GM04503 (cell line): Measurements from ENCODE around the gene SIDT1.

Experiments used
- DNase-seq: peaks from one replicate; pipeline ENCODE4 v3.0.0-alpha.2; 2012; ENCODE audit warnings: low read depth

SIDT1 gene

DNA sequence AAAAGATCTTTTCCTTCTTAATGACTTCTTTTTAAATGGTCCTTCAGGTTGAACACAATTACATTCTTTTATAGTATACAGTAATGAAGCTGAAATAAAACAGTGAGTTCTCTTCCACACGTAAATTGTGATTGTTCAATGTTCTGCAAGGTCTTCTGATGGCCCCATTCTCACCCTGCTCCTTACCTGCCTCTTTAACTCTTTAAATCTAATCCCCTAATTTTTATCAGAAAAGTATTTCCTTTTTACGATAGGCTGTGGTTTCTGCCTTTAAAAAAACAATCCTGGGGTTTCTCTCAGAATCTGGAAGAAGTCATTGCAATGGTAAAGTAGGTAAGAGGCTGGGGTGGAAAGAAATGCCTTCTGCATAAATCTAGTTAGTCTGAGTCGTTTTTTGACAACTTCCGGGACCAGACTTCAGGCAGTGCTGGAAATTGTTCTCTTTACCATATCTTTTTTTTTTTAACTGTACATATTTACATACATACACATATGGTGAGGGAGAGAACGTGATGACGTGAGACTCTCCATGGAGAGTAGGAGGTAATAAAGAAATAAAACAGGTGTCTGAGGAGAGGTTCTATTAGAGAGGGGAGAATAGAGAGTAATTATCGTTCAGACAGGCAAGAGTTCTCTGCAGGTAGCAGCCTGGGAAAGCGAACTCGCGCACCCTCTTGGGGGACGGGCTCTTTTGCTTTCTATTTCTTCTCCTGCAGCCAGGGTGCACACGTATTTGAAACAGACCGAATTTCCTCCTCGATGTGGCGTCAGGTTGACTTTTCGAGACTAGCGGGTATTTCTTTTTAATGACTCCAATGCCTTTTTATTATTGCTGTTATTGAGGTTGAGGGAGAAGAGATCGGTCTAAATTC is at the start of gene SIDT1:
Gene SIDT1, plus strand, starts transcription at position 730 of the 872 bp plus-strand sequence. CDS start 467 bp downstream, outside the sequence.
- no peak for DNase-seq

DNA sequence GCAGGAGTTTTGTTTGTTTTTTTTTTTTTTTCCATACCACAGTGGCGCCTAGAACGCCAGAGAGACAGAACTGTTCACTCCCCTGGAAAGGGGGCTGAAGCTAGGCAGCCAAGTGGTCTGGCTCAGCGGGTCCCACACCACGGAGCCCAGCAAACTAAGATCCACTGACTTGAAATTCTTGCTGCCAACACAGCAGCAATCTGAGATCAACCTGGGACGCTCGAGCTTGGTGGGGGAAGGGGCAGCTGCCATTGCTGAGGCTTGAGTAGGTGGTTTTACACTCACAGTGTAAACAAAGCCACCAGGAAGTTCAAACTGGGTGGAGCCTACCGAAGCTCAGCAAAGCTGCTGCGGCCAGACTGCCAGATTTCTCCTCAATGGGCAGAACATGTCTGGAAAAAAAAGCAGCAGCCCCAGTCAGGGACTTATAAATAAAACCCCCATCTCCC is 47.2 kb upstream of the SIDT1 start:
- no peak for DNase-seq

DNA sequence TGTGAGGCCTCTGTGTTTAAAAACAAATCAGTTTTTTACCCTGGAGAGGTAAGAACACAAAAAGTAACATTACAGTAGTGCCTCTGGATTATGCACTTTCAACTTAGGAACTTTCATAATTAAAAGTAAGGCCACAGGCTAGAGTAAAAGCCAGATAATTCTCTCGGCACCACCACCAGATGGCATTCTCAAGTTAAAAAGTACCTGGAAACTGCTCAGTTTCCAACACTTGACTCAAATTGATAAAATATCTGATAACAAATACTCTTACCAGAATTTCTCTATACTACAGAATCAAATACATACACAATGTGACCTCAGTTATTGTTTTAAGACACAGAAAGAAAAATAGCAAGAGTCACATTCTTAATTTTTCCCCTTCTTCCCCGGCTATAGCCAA is 37.3 kb upstream of the SIDT1 start:
- no peak for DNase-seq

DNA sequence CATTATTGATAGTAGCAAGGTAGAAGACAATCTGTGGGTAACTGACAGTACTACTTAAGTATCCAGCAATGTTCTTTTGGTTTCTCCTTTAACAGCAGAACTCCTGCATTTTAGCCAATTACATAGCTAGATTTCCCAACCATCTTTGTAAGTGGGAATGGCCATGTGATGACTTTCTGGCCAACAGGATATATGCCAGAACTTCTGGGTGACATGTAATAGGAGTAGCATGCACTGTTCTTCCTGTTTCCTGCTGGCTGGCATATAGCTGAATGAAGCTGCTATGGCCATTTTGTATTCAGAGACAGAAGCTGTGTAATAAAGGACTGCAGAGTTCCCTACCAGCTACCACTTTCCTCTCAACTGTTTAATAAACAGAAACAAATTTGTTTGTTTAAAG is 35.4 kb upstream of the SIDT1 start:
- DNase-seq: no peak

GRCh38 chr3:113498221-113499005 is 33.9 kb upstream of the SIDT1 start:
- no peak for DNase-seq

DNA sequence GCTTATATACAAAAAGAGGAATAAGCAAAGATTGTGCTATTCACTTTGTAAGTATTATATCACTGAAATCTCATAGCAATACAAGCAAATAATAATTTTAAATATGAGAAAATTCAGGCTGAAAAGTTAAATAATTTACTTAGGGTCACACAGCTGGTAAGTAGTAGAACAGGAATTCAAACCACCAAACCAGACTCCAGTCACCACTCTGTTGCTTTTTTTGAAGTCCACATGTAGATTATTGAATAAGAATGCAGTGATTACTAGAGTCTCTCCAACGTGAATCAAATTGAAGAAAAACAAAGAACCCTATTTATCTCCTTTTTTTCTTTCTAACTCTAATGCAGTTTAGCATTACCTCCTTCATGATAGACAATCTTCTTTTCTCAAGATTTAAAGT is 33.3 kb upstream of the SIDT1 start:
- no peak for DNase-seq

GRCh38 chr3:113501597-113501996 is 30.8 kb upstream of the SIDT1 start:
- DNase-seq: no peak

GRCh38 chr3:113505867-113506266 is 26.5 kb upstream of the SIDT1 start:
- DNase-seq: no peak

- DNase-seq: no peak
Measured at GRCh38 chr3:113507501-113508067, 24.8 kb upstream of the SIDT1 start.

GRCh38 chr3:113508966-113509365 is 23.4 kb upstream of the SIDT1 start:
- DNase-seq: no peak

GRCh38 chr3:113514265-113514769 is 18.0 kb upstream of the SIDT1 start:
- DNase-seq: no peak

DNA sequence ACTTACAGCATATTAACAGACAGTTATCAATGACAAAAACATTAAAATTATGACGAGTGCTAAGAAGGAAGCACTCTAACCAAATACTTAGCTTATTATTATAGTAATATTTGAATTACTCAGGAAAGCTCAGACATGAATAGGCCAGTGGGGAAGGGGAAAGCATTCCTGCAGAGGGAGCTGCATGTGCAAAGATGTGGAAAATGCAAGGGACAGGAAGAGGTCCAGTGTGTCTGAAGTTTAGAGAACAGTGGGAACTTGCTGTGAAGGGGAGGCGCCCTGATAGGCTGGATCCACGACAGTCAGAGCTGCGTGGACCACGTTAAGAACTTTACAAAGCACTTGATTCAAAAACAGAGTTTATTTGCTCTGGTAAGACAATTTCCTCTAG is 16.2 kb upstream of the SIDT1 start:
- DNase-seq: no peak

DNA sequence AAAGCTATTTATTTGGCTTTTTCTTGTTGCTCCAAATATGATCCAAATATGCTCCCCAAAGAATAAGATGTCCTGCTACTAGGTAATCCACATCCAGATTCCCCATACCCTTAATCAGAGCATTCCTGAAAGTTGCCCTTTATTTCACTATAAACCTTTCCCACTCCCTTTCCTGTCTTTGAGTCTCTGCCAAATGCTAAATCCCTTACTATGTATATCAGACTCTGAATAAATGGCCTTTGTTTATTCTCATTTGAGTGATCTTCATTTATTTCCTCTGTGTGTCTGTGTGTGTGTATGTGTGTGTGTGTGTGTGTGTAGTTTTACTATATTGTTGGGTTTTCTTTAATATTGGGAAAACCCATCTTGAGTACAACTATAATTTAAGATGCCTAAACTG is 10.4 kb upstream of the SIDT1 start:
- DNase-seq: no peak

GRCh38 chr3:113523241-113523640 is 9.1 kb upstream of the SIDT1 start:
- no peak for DNase-seq

DNA sequence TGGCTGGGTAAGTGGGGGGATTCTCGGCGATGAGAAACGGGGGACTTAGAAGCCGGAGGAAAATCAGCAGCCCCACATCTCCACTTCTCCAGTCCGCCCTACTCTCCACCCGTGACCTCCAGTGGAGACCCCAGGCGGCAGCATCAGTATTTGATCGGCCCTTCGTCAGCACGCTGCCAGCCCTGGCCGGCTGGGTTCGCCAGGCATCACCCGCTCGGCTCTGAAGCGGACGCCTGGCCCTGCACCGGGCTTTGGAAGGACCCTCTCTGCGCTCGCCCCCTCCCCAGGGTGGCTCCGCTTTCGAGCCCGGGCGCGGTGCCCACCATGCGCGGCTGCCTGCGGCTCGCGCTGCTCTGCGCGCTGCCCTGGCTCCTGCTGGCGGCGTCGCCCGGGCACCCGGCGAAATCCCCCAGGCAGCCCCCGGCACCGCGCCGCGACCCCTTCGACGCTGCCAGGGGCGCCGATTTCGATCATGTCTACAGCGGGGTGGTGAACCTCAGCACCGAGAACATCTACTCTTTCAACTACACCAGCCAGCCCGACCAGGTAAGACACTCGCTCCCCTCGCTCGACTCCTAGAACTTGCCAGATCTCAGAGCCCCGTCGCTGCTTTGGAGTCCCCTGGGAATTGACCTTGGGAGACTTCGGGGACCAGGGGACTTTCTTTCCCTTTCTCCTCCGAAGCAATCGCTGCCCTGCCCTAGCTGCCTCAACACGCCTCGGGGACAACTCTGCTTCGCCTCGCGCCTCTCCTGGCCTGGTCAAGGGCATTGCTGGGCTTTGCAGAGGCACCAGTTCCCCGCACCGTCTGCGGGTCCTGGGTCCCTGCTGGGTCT is 561 bp downstream of the SIDT1 start:
- no peak for DNase-seq

DNA sequence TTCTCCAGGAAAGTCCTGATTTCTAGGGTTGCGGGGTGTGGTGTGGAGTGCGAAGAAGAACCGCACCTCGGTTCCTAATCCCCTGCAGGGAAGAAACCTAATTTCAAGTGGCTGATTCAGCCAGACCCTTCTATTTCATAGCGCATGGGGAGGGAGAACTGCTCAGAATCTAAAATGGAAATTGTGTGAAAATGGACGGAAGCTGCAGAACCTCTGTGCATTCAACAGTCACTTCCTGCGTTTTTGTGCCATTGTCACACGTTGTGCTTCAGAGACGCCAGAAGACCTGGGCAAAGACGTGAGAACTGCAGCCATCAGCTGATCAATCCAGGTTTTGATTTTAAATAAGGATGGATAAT is 1.2 kb downstream of the SIDT1 start:
- no peak for DNase-seq

- no peak for DNase-seq
Measured at GRCh38 chr3:113534365-113534764, 2.0 kb downstream of the SIDT1 start.

- no peak for DNase-seq
Measured at GRCh38 chr3:113535898-113536297, 3.5 kb downstream of the SIDT1 start.

DNA sequence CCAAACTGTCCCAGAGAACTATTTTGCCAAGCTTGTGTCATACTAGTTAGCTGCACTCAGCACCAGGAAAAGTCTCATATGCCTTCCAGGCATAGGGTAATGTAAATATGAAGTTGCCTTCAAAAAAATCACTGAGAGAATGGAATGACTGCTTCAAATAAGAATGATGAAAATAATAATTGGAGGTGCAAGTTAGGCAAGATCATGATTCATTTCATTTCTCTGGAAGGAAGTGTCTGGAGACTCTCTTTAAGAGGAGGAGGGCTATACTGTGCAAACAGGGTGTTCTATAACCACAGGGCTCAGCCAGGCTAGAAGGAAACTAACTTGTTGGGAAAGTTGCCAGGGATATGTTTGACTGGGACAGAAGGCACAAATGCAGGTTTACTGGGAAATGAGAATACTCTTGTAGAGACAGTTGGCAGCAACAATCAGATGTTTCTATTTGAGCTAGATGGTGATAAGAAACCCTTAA is 4.3 kb downstream of the SIDT1 start:
- DNase-seq: no peak

GRCh38 chr3:113537155-113537554 is 4.8 kb downstream of the SIDT1 start:
- DNase-seq: no peak

- DNase-seq: no peak
Measured at GRCh38 chr3:113541519-113541918, 9.2 kb downstream of the SIDT1 start.

- DNase-seq: no peak
Measured at GRCh38 chr3:113545594-113545993, 13.2 kb downstream of the SIDT1 start.
